ENCODE data around the gene BIRC5.

DNA sequence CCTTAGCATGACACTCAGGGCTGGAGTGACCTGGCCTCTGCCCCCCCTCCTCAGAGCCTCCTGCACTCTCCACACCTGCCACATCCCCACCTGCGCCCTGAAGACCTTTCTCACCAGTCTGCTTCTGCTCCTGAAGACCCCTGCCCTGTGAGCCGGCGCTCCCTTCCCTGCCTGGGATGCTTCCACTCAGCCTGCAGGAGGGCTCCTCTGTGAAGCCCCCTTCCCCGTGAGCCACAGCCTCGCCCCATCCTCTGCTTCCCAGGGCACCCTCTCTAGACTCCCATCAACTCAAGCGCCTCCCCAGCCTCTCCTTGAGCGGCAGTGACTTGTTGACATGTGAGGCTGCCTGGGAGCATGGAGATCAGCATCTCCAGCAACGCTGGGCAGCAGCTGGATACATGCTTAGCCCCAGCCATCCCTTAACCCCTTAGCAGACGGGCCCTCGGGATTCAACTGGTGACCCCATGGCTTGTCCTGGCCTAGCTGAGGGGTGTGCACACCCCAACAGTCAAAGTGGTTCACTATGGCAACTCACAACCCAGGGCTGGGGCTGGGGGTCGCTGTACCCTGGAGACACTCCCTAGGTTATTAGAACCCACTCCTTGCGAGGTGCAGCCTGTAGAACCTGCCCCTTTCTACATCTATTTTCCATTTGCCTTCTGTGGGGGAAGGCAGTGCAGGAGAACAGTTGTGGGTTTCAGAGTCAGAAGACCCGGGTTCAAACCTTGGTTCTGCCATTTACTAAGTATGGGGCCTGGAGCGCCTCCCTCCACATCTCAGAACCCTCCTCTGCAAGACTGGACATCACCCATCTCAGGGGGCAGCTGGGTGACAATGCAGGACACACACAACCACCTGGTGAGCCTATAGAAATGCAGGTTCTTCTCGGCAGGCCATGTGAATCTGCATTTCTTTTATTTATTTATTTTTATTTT is 38.9 kb downstream of the BIRC5 start:
- TF ChIP-seq, protein P1, sequence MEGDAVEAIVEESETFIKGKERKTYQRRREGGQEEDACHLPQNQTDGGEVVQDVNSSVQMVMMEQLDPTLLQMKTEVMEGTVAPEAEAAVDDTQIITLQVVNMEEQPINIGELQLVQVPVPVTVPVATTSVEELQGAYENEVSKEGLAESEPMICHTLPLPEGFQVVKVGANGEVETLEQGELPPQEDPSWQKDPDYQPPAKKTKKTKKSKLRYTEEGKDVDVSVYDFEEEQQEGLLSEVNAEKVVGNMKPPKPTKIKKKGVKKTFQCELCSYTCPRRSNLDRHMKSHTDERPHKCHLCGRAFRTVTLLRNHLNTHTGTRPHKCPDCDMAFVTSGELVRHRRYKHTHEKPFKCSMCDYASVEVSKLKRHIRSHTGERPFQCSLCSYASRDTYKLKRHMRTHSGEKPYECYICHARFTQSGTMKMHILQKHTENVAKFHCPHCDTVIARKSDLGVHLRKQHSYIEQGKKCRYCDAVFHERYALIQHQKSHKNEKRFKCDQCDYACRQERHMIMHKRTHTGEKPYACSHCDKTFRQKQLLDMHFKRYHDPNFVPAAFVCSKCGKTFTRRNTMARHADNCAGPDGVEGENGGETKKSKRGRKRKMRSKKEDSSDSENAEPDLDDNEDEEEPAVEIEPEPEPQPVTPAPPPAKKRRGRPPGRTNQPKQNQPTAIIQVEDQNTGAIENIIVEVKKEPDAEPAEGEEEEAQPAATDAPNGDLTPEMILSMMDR (IDR thresholded peaks at IDR 0.05; ENCODE audit: insufficient read depth, low read depth, low read length): no peak
- no peak for TF ChIP-seq EZH2 (IDR thresholded peaks at IDR 0.05; ENCODE audit: insufficient read depth, low read length)

Data from astrocyte (in vitro differentiated cells and primary cell).